ENCODE data around the gene SHISA4.
"Not testable (repeated sequence)": the region's sequence is repeated elsewhere in the genome, so short reads cannot be mapped to it uniquely, and the experiment has no call there.

SHISA4 gene

GRCh38 chr1:201899683-201900429 lies 11.2 kb downstream of the SHISA4 start:
- DNase-seq (ENCODE audit: low read depth): no peak

- DNase-seq (ENCODE audit: low read depth): no peak
These were observed 11.8 kb downstream of the SHISA4 start for GRCh38 chr1:201900476-201900875.

- DNase-seq (ENCODE audit: low read depth): not testable (repeated sequence)
These were observed 12.3 kb downstream of the SHISA4 start for GRCh38 chr1:201901036-201901435.

- no peak for DNase-seq (ENCODE audit: low read depth)
These were observed 13.5 kb downstream of the SHISA4 start for GRCh38 chr1:201902198-201902597.

- DNase-seq (ENCODE audit: low read depth): no peak
These were observed 14.4 kb downstream of the SHISA4 start for GRCh38 chr1:201903135-201903534.

- no peak for DNase-seq (ENCODE audit: low read depth)
These were observed 15.9 kb downstream of the SHISA4 start for GRCh38 chr1:201904579-201904978.

- no peak for DNase-seq (ENCODE audit: low read depth)
These were observed 16.7 kb downstream of the SHISA4 start for GRCh38 chr1:201905234-201905890.

GRCh38 chr1:201906336-201906735 lies 17.6 kb downstream of the SHISA4 start:
- DNase-seq (ENCODE audit: low read depth): no peak

GRCh38 chr1:201907621-201908020 lies 18.9 kb downstream of the SHISA4 start:
- no peak for DNase-seq (ENCODE audit: low read depth)

- no peak for DNase-seq (ENCODE audit: low read depth)
These were observed 23.3 kb downstream of the SHISA4 start for GRCh38 chr1:201911826-201912571.

GRCh38 chr1:201912832-201913231 lies 24.1 kb downstream of the SHISA4 start:
- no peak for DNase-seq (ENCODE audit: low read depth)

- no peak for DNase-seq (ENCODE audit: low read depth)
These were observed 25.9 kb downstream of the SHISA4 start for GRCh38 chr1:201914456-201915235.

- DNase-seq (ENCODE audit: low read depth): no peak
These were observed 28.1 kb downstream of the SHISA4 start for GRCh38 chr1:201916649-201917249.

- no peak for DNase-seq (ENCODE audit: low read depth)
These were observed 28.8 kb downstream of the SHISA4 start for GRCh38 chr1:201917362-201918033.

- DNase-seq (ENCODE audit: low read depth): no peak
These were observed 29.6 kb downstream of the SHISA4 start for GRCh38 chr1:201918343-201918742.

- DNase-seq (ENCODE audit: low read depth): no peak
These were observed 33.4 kb downstream of the SHISA4 start for GRCh38 chr1:201921952-201922558.

GRCh38 chr1:201925301-201925567 lies 36.5 kb downstream of the SHISA4 start:
- no peak for DNase-seq (ENCODE audit: low read depth)

- DNase-seq (ENCODE audit: low read depth): no peak
These were observed 37.4 kb downstream of the SHISA4 start for GRCh38 chr1:201925981-201926645.

GRCh38 chr1:201928266-201928665 lies 39.6 kb downstream of the SHISA4 start:
- DNase-seq (ENCODE audit: low read depth): no peak

GRCh38 chr1:201930137-201930536 lies 41.4 kb downstream of the SHISA4 start:
- no peak for DNase-seq (ENCODE audit: low read depth)

Measured in activated T-cell treated with anti-CD3 and anti-CD28 coated beads for 24 hours (primary cell).